Tibial nerve (tissue), 4 donors: ENCODE measurements around the gene ORMDL2. TPM values are rescaled to one million over a fixed set of nuclear protein-coding genes. Genes with fewer than 3 reads are reported as not detected.

Source experiments
- DNase-seq, 2 donors: peaks; one replicate each; pipeline ENCODE4 v3.0.0-alpha.2; 2019; ENCODE audit warnings: low spot score in 2 of 2
- H3K27ac ChIP-seq, 4 donors: fragments of 200-600 bp; sonication (generic) in 3 of 4; one replicate each; pipeline ENCODE4 v1.5.1; 2017 to 2019; ENCODE audit warnings: mild to moderate bottlenecking in 1 of 4
- H3K27me3 ChIP-seq, 2 donors: fragments of 200-600 bp; sonication (generic) in 1 of 2; one replicate each; pipeline versions ENCODE4 v1.5.1 to v1.6.0; 2017 to 2019
- H3K36me3 ChIP-seq, 3 donors: fragments of 200-600 bp; sonication (generic); one replicate each; pipeline ENCODE4 v1.5.1; 2018 to 2019
- H3K4me1 ChIP-seq, 4 donors: fragments of 200-600 bp; sonication (generic) in 3 of 4; one replicate each; pipeline ENCODE4 v1.5.1; 2017 to 2019
- H3K4me3 ChIP-seq, 4 donors: fragments of 200-600 bp; sonication (generic) in 3 of 4; one replicate each; pipeline ENCODE4 v1.5.1; 2017 to 2019; ENCODE audit warnings: mild to moderate bottlenecking in 1 of 4, moderate library complexity in 1 of 4
- H3K9me3 ChIP-seq, 4 donors: fragments of 200-600 bp; sonication (generic) in 3 of 4; one replicate each; pipeline ENCODE4 v1.5.1; 2017 to 2019
- EP300 ChIP-seq, 2 donors: sonication (generic); formaldehyde crosslinking; IDR thresholded peaks; one replicate each; pipeline ENCODE4 v1.6.1; 2017; ENCODE audit warnings: antibody characterized with exemption in 2 of 2, mild to moderate bottlenecking in 1 of 2
- POLR2A ChIP-seq, 2 donors: fragments of 450-650 bp; IDR thresholded peaks; one replicate each; pipeline ENCODE4 v1.6.1; 2017; ENCODE audit warnings: antibody characterized with exemption in 2 of 2, mild to moderate bottlenecking in 2 of 2, moderate library complexity in 2 of 2
- WGBS, 2 donors: methylation state at CpG; one replicate each; pipeline ENCODE4 v1.1.5; 2018; 5-methylcytosine and 5-hydroxymethylcytosine counted together
- total RNA-seq, 4 donors: library from RNA; depleted of rRNA; stranded (reverse); fragments of >200 nt; gene quantifications; one replicate each; pipeline ENCODE4 v1.1.0, GENCODE V29; 2016
- TF ChIP-seq, protein P1 (sequence below), 5 experiments: fragments of 200-600 bp in 3 of 5; fragments of 450-650 bp in 2 of 5; sonication (generic) in 3 of 5; IDR thresholded peaks; one replicate each; pipeline ENCODE4 v1.5.1; 2016 to 2019; ENCODE audit warnings: antibody characterized with exemption in 5 of 5, mild to moderate bottlenecking in 3 of 5, moderate library complexity in 2 of 5

The ORMDL2 gene
- total RNA-seq, 4 donors from 2014 or later, result 12.9 to 18.6 (median 14.5) TPM

DNA sequence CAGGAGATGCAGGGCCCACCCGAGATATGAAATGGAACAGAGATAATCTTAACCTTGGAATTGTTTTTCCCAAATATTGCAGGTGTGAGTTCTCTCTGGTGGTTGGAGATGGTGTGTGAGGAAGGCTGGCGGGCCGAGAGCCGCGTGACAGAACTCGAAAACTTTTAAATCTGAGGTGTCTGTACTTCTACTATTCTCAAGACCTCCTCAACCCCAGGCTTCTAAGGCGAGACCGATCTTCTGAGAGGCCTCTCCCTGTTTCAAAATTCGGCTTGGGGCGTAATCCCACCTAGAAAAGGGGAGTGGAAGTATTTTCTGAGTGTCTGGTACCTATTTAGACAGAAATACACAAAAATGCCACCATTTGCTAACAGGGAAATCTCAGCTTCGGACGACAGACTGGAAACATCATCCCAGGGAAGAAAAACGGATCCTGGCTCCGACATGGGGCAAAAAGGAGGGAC is 928 bp upstream of the ORMDL2 start:
- H3K27me3 ChIP-seq, result peaks cover 0 to 3% of the 10 kb centered on the region in 2 donors
- H3K4me1 ChIP-seq, result peaks cover 8 to 60% (median 17%) of the 10 kb centered on the region in 4 donors
- H3K36me3 ChIP-seq, result peaks cover 0 to 47% (median 17%) of the 10 kb centered on the region in 3 donors
- H3K27ac ChIP-seq, result peak overlapping the region; percentile 75 to 93 (median 87)
- TF ChIP-seq, protein P1, sequence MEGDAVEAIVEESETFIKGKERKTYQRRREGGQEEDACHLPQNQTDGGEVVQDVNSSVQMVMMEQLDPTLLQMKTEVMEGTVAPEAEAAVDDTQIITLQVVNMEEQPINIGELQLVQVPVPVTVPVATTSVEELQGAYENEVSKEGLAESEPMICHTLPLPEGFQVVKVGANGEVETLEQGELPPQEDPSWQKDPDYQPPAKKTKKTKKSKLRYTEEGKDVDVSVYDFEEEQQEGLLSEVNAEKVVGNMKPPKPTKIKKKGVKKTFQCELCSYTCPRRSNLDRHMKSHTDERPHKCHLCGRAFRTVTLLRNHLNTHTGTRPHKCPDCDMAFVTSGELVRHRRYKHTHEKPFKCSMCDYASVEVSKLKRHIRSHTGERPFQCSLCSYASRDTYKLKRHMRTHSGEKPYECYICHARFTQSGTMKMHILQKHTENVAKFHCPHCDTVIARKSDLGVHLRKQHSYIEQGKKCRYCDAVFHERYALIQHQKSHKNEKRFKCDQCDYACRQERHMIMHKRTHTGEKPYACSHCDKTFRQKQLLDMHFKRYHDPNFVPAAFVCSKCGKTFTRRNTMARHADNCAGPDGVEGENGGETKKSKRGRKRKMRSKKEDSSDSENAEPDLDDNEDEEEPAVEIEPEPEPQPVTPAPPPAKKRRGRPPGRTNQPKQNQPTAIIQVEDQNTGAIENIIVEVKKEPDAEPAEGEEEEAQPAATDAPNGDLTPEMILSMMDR (IDR thresholded peaks at IDR 0.05), result no peak
- TF ChIP-seq EP300 (IDR thresholded peaks at IDR 0.05) (no peak), POLR2A (IDR thresholded peaks at IDR 0.05) (no peak)
- peak overlapping the region; percentile 45 to 96 (median 86) for H3K4me3 ChIP-seq
- 1% methylated on average over 14 of the region's 14 CpGs for WGBS, 2 donors
- no peaks in the 10 kb centered on the region for H3K9me3 ChIP-seq
- no peak for DNase-seq

DNA sequence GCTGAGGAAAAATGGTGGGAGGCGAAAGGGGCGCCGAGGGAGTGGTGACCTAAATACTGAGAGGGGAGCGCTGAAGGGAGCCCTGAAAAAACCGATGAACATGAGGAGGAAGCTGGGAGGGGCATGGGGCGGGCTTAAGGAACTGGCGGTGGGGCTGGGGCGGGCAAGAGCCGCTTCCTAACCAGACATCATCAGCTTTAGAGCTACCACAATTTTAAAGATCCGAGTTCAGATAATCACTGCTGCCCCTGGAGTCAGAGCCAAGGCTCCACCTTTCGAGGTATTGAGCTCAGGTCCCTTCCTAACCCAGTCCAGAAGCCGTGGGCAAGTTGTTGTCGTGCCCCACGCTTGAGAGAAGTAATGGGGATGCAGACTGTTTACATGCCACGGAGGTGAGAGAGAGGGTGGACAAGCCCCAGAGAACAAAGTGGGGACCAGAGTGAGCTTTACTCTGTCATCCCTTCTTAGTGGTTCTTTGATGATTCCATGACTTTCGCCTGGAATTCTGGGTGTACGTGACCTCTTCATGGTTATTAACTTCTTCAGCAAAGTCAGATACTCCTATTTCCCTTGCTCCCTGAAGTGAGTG is 393 bp downstream of the ORMDL2 start:
- no peak for DNase-seq

GRCh38 chr12:55818886-55819285 is 1.0 kb downstream of the ORMDL2 start:
- Histone ChIP-seq H3K4me1 (peaks cover 8 to 43% (median 17%) of the 10 kb centered on the region in 4 donors), H3K36me3 (peaks cover 0 to 59% (median 18%) of the 10 kb centered on the region in 3 donors), H3K4me3 (peak overlapping the region in 2 of 4 donors; percentile 59 to 96), H3K9me3 (no peaks in the 10 kb centered on the region), H3K27me3 (peaks cover 0 to 3% of the 10 kb centered on the region in 2 donors), H3K27ac (peak overlapping the region in 2 of 4 donors; percentile 92 to 93)
- TF ChIP-seq EP300 (IDR thresholded peaks at IDR 0.05) (no peak), POLR2A (IDR thresholded peaks at IDR 0.05) (no peak)
- TF ChIP-seq, protein P1 (IDR thresholded peaks at IDR 0.05), result no peak
- DNase-seq, result no peak
- WGBS, 2 donors, result 56 to 61% methylated on average over 6 of the region's 6 CpGs

More for the DNA sequence above, 393 bp downstream of the ORMDL2 start:
- Histone ChIP-seq H3K9me3 (no peaks in the 10 kb centered on the region), H3K27me3 (peaks cover 0 to 3% of the 10 kb centered on the region in 2 donors), H3K36me3 (peaks cover 0 to 53% (median 18%) of the 10 kb centered on the region in 3 donors), H3K4me3 (peak overlapping the region; percentile 59 to 96 (median 86)), H3K27ac (peak overlapping the region; percentile 21 to 93 (median 82)), H3K4me1 (peaks cover 8 to 50% (median 17%) of the 10 kb centered on the region in 4 donors)
- TF ChIP-seq, protein P1 (IDR thresholded peaks at IDR 0.05), result no peak
- TF ChIP-seq EP300 (IDR thresholded peaks at IDR 0.05) (no peak), POLR2A (IDR thresholded peaks at IDR 0.05) (no peak)
- WGBS, 2 donors, result 1 to 2% methylated on average over 17 of the region's 17 CpGs

- H3K27ac ChIP-seq, result no peak overlapping the region
- DNase-seq, result no peak
- TF ChIP-seq EP300 (IDR thresholded peaks at IDR 0.05) (no peak), POLR2A (IDR thresholded peaks at IDR 0.05) (no peak)
- TF ChIP-seq, protein P1 (IDR thresholded peaks at IDR 0.05), result no peak
- H3K9me3 ChIP-seq, result no peaks in the 10 kb centered on the region
- peaks cover 0 to 3% of the 10 kb centered on the region in 2 donors for H3K27me3 ChIP-seq
- peaks cover 0 to 54% (median 18%) of the 10 kb centered on the region in 3 donors for H3K36me3 ChIP-seq
- H3K4me1 ChIP-seq, result peaks cover 8 to 41% (median 13%) of the 10 kb centered on the region in 4 donors
- H3K4me3 ChIP-seq, result no peak overlapping the region
- WGBS, 2 donors, result 80 to 94% methylated on average over 1 of the region's 1 CpG
These were observed 2.8 kb downstream of the ORMDL2 start for GRCh38 chr12:55820679-55821078.

DNA sequence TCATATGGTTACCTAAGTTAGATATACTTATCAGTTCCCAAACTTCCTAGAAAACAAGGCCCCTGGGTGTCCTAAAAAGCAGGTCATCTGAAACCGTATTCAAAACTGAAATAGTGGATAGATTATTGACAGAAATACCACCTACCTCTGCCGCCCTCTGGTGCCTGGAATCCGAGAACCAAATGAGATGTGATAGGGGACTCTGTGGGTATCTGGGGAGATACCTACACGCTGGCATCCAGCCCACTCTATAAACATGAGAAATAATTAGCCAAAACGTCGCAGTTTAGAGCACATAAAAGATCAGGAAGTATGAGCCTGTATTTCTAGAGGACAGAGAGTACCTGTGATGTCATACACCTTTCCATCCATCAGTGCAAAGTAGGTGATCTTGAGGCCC is 4.4 kb downstream of the ORMDL2 start:
- Histone ChIP-seq H3K36me3 (peaks cover 0 to 56% (median 18%) of the 10 kb centered on the region in 3 donors), H3K4me1 (peaks cover 0 to 46% (median 13%) of the 10 kb centered on the region in 4 donors), H3K27ac (no peak overlapping the region), H3K9me3 (no peaks in the 10 kb centered on the region), H3K27me3 (peaks cover 0 to 3% of the 10 kb centered on the region in 2 donors), H3K4me3 (no peak overlapping the region)
- WGBS, 2 donors, result 50 to 53% methylated on average over 6 of the region's 6 CpGs
- TF ChIP-seq, protein P1 (IDR thresholded peaks at IDR 0.05), result no peak
- no peak for TF ChIP-seq EP300 (IDR thresholded peaks at IDR 0.05)
- no peak for TF ChIP-seq POLR2A (IDR thresholded peaks at IDR 0.05)
- DNase-seq, result no peak
